SU-DHL-6 (cell line): ENCODE measurements around the gene TNFRSF18.

Experiments used
- H2AFZ ChIP-seq: fragments of 200-600 bp; sonication (generic); 2 replicates; pipeline ENCODE4 v1.6.1; 2014; ENCODE audit warnings: low read depth, mild to moderate bottlenecking, moderate library complexity, mixed read lengths, antibody characterized with exemption, low read length; ENCODE audit not compliant: severe bottlenecking
- H3F3A ChIP-seq: fragments of 200-600 bp; shearing (Covaris generic); 2 replicates; pipeline ENCODE4 v1.6.0; 2016; ENCODE audit warnings: antibody characterized with exemption, mild to moderate bottlenecking; ENCODE audit not compliant: insufficient read depth
- H3K27ac ChIP-seq: fragments of 200-600 bp; sonication (generic); 2 replicates; pipeline ENCODE4 v1.5.1; 2016; ENCODE audit warnings: low read depth, mild to moderate bottlenecking, low read length, moderate library complexity, mixed read lengths
- H3K27me3 ChIP-seq: fragments of 200-600 bp; sonication (generic), shearing (Covaris generic); 2 replicates; pipeline ENCODE4 v1.6.0; 2014; ENCODE audit warnings: mild to moderate bottlenecking, low read length
- H3K36me3 ChIP-seq: fragments of 200-600 bp; sonication (generic); 2 replicates; pipeline ENCODE4 v1.6.1; 2014; ENCODE audit warnings: mild to moderate bottlenecking, low read length, mixed read lengths
- H3K4me2 ChIP-seq: fragments of 300-600, 200-600 bp; shearing (Covaris generic), sonication (generic); 2 replicates; pipeline ENCODE4 v1.6.0; 2014; ENCODE audit warnings: low read length, low read depth, mild to moderate bottlenecking; ENCODE audit not compliant: poor library complexity, severe bottlenecking
- H3K4me3 ChIP-seq: fragments of 200-600 bp; sonication (generic); 2 replicates; pipeline ENCODE4 v1.5.1; 2014; ENCODE audit warnings: antibody characterized with exemption, low read length, mild to moderate bottlenecking, mixed read lengths; ENCODE audit not compliant: insufficient read depth, poor library complexity, severe bottlenecking
- H3K79me2 ChIP-seq: fragments of 200-600 bp; sonication (generic); 2 replicates; pipeline ENCODE4 v1.6.1; 2014; ENCODE audit warnings: mild to moderate bottlenecking, low read length, moderate library complexity; ENCODE audit not compliant: insufficient read depth
- H3K9ac ChIP-seq: fragments of 200-600 bp; sonication (generic); 2 replicates; pipeline ENCODE4 v1.7.0; 2014; ENCODE audit warnings: mild to moderate bottlenecking, low read length
- H3K9me2 ChIP-seq: fragments of 200-600 bp; sonication (generic); replicated peaks from 2 replicates; pipeline ENCODE4 v1.6.1; 2014; ENCODE audit warnings: low read length; ENCODE audit not compliant: insufficient read depth
- H3K9me3 ChIP-seq: fragments of 200-600 bp; sonication (generic); 2 replicates; pipeline ENCODE4 v1.6.1; 2014; ENCODE audit warnings: low read length, mixed read lengths; ENCODE audit not compliant: insufficient read depth
- H4K20me1 ChIP-seq: fragments of 200-600 bp; sonication (generic); 2 replicates; pipeline ENCODE4 v1.6.1; 2014; ENCODE audit warnings: low read depth, mild to moderate bottlenecking, antibody characterized with exemption, low read length, moderate library complexity, mixed read lengths
- EZH2phosphoT487 ChIP-seq: fragments of 200-600 bp; sonication (generic), shearing (Covaris generic); conservative IDR thresholded peaks from 2 replicates; pipeline ENCODE4 v1.6.1; 2018; ENCODE audit warnings: mild to moderate bottlenecking, antibody characterized with exemption, low read length, moderate library complexity, mixed read lengths
- TF ChIP-seq, protein P1 (sequence below): fragments of 200-600 bp; sonication (generic); IDR thresholded peaks from one replicate; pipeline ENCODE4 v1.5.1; 2017; ENCODE audit warnings: antibody characterized with exemption, mild to moderate bottlenecking, low read length, moderate library complexity; ENCODE audit not compliant: insufficient read depth, poor library complexity, severe bottlenecking

TNFRSF18 gene

GRCh38 chr1:1207571-1207892 lies 1.1 kb upstream of the TNFRSF18 start:
- H3K27ac ChIP-seq = no peak overlapping the region
- H3K27me3 ChIP-seq = no peaks in the 10 kb centered on the region
- no peak overlapping the region for H3K4me2 ChIP-seq
- no peak overlapping the region for H3K4me3 ChIP-seq
- TF ChIP-seq, protein P1, sequence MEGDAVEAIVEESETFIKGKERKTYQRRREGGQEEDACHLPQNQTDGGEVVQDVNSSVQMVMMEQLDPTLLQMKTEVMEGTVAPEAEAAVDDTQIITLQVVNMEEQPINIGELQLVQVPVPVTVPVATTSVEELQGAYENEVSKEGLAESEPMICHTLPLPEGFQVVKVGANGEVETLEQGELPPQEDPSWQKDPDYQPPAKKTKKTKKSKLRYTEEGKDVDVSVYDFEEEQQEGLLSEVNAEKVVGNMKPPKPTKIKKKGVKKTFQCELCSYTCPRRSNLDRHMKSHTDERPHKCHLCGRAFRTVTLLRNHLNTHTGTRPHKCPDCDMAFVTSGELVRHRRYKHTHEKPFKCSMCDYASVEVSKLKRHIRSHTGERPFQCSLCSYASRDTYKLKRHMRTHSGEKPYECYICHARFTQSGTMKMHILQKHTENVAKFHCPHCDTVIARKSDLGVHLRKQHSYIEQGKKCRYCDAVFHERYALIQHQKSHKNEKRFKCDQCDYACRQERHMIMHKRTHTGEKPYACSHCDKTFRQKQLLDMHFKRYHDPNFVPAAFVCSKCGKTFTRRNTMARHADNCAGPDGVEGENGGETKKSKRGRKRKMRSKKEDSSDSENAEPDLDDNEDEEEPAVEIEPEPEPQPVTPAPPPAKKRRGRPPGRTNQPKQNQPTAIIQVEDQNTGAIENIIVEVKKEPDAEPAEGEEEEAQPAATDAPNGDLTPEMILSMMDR = no peak
- no peaks in the 10 kb centered on the region for H4K20me1 ChIP-seq
- H3K79me2 ChIP-seq = no peaks in the 10 kb centered on the region
- H3K9me3 ChIP-seq = no peaks in the 10 kb centered on the region
- H3K9ac ChIP-seq = no peak overlapping the region
- no peak overlapping the region for H2AFZ ChIP-seq
- H3F3A ChIP-seq = no peaks in the 10 kb centered on the region
- H3K9me2 ChIP-seq = no peaks in the 10 kb centered on the region
- H3K36me3 ChIP-seq = no peaks in the 10 kb centered on the region

- Histone ChIP-seq H3K9me2 (no peaks in the 10 kb centered on the region), H3K79me2 (no peaks in the 10 kb centered on the region), H2AFZ (no peak overlapping the region), H3K9me3 (no peaks in the 10 kb centered on the region), H4K20me1 (no peaks in the 10 kb centered on the region), H3F3A (no peaks in the 10 kb centered on the region), H3K27ac (no peak overlapping the region), H3K36me3 (no peaks in the 10 kb centered on the region), H3K27me3 (no peaks in the 10 kb centered on the region), H3K9ac (no peak overlapping the region), H3K4me3 (no peak overlapping the region), H3K4me2 (no peak overlapping the region)
- TF ChIP-seq, protein P1 = no peak
- TF ChIP-seq EZH2phosphoT487 = no peak
These were observed 657 bp upstream of the TNFRSF18 start for GRCh38 chr1:1206966-1207531.

DNA sequence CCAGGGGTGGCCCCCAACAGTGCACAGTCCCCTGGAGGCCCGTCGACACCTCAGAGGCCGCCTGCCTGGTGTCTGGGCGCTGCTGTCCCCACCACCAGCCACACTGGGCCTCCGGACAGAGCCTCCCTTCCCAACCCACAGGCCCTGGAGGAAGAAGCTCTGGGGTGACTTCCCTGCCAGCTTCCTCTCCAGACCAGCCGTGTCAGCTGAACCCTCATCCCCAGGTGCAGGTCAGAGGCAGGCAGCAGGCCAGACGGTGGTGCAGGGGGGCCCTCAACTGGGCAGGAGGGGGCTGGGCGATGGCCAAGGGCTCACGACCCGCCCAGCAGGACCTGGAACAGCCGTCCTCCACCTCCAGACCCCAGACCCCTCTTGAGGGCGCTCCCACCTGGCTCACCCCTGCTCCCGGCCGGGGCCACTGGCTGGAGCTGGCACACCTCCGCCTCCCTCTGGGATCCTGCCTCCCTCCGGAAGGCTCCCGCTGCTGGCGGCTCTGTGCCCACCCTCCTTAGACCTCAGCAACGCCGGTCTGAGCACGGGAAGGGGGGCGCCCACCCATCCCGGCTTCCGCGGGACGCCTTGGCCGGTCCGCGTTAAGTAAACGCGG lies 520 bp downstream of the TNFRSF18 start:
- H3K79me2 ChIP-seq = no peaks in the 10 kb centered on the region
- no peak overlapping the region for H3K27ac ChIP-seq
- H3K4me2 ChIP-seq = no peak overlapping the region
- no peak for TF ChIP-seq EZH2phosphoT487
- TF ChIP-seq, protein P1 = no peak
- H4K20me1 ChIP-seq = no peaks in the 10 kb centered on the region
- no peaks in the 10 kb centered on the region for H3F3A ChIP-seq
- H3K27me3 ChIP-seq = no peaks in the 10 kb centered on the region
- H3K9me2 ChIP-seq = no peaks in the 10 kb centered on the region
- H2AFZ ChIP-seq = no peak overlapping the region
- H3K4me3 ChIP-seq = no peak overlapping the region
- no peak overlapping the region for H3K9ac ChIP-seq
- H3K36me3 ChIP-seq = no peaks in the 10 kb centered on the region
- H3K9me3 ChIP-seq = no peaks in the 10 kb centered on the region
